Measurements from ENCODE around the gene CATSPER3.
"Not testable (repeated sequence)": the region's sequence is repeated elsewhere in the genome, so short reads cannot be mapped to it uniquely, and the experiment has no call there.

CATSPER3 gene

DNA sequence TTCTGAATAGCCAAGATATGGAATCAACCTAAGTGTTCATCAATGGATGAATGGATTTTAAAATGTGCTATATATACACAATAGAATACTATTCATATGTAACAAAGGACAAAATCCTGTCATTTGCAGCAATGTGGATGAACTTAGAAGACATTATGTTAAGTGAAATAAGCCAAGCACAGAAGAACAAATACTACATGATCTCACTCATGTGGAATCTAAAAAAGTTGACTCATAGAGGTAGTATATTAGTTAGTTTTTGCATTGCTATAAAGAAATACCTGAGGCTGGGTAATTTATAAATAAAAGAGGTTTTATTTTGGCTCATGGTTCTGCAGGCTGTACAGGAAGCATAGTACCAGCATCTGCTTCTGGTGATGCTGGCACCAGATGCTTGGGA lies 8.1 kb downstream of the CATSPER3 start:
- no peak for DNase-seq

DNA sequence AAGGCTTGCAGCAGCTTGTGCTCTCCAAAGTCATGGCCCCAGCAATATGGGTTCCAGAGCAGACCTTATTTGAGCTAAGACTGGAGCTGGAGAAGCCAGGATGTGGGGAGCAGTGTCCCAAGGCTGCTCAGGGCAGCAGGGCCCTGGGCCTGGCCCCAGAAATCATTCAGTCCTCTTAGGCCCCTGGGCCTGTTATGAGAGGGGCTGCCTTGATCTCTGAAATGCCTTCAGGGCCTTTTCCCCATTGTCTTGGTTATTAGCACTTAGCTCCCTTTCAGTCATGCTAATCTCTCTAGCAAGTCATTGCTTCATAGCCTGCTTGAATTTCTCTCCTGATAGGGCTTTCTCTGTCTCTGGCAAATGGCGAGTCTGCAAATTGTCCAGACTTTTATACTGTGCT lies 9.1 kb downstream of the CATSPER3 start:
- no peak for DNase-seq

DNA sequence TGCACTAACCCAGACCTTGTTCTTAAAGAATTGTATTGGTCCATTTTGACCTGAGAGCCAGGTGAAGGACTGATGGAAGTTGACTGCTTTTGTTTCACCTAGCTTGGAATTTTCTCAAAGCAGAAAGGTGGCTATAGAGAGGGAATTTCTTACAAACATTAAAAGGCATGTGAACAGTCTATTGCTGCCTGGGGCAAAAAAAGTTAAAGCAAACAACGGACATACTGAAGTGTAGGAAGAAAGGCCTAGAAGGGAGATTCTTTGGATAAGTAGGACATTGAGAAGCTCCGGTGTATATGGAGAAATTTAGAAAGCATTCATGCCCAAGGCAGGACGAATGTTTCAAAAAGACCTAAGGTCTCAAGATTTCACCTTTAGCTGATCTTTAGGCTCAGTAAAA lies 11.7 kb downstream of the CATSPER3 start:
- no peak for DNase-seq

DNA sequence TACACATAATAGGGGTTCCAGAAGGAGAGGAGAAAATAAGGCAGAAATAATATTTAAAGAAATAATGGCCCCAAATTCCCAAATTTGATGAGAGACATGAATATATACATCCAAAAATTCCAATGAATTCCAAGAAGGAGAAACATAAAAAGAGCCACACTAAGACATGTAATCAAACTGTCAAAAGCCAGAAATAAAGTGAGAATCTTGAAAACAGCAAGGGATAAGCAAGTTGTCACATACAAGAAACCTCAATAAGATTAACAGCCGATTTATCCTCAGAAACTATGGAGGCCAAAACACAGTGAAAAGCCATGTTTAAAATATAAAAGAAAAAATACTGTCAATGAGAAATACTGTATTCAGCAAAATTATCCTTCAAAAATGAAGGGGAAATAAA lies 14.5 kb downstream of the CATSPER3 start:
- DNase-seq, result no peak

DNA sequence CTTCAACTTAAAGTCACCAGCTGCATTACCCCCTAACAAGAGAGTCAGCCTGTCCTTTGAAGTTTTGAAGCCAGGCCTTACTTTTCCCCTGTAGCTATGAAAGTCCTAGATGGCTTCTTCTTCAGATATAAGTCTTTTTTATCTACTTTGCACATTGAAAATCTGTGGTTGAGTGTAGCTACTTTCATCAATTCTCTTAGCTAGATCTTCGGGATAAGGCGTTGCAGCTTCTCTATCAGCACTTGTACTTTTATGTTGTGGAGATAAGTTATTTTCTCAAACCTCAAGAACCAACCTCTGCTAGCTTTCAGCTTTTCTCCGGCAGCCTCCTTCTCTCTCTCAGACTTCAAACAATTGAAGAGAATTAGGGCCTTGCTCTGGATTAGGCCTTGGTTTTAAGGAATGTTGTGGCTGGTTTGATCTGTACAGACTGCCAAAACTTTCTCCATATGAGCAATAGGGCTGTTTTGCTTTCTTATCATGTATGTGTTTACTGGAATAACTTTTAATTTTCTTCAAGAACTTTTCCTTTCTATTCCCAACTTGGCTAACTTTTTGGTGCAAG lies 21.6 kb downstream of the CATSPER3 start:
- DNase-seq, result peak; percentile 28

DNA sequence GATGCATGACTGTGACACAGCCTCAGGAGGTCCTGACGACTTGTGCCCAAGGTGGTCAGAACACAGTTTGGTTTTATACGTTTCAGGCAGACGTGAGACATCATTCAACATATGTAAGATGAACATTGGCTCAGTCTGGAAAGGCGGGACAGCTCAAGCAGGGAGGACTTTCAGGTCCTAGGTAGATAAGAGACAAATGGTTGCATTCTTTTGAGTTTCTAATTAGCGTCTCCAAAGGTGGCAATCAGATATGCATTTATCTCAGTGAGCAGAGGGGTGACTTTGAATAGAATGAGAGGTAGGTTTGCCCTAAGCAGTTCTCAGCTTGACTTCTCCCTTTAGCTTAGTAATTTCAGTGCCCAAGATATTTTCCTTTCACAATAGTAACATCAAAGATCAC lies 22.5 kb downstream of the CATSPER3 start:
- not testable (repeated sequence) for DNase-seq

DNA sequence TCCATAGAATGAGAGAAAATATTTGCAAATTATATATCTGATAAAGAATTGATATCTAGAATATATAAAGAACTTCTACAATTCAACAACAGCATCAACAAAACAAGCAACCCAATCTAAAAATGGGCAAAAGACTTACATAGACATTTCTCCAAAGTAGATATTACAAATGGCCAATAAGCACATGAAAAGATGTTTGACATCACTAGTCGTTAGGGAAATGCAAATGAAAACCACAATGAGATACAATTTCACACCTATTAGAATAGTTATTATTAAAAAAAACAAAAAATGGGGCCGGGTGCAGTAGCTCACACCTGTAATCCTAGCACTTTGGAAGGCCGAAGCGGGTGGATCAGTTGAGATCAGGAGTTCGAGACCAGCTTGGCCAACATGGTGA lies 24.4 kb downstream of the CATSPER3 start:
- no peak for DNase-seq

DNA sequence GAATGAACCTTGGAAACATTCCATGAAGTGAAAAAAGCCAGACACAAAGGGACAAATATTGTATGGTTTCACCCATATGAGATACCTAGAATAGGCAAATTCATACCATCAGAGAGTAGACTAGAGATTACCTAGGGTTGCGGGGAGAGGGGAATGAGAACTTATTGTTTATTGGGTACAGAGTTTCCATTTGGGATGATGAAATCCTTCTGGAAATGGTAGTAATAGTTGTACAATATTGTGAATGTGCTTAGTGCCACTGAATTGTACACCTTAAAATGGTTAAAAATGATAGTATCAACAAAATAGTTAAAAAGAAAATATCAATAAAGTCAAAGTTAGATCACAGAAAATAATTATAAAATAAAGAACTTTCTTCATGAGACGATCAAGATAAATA lies 25.5 kb downstream of the CATSPER3 start:
- no peak for DNase-seq

DNA sequence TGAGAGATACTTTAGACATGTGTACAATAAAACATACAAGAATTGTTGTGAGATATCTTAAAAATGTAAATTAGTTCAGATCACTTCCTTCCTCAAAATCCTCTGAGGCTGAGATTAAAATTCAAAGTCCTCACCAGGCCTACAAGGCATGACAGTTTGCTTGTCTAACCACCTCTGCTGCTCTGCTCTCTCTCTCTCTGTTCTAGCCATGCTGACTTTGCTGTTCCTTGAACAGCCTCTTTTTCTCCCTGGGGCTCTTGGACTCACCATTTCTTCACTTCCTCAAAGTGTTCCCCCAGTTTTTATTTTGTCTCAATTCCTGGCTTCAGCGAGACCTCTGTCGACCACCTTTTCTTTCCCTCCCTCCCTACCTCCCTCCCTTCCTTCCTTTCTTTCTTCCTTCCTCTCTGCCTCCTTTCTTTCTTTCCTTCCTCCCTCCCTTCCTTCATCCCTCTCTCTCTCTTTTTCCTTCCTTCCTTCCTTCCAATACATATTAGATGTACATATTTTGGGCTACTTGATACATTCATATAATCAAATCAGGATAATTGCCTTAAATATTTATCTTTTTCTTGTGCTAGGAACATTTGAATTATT lies 27.0 kb downstream of the CATSPER3 start:
- DNase-seq, result no peak

DNA sequence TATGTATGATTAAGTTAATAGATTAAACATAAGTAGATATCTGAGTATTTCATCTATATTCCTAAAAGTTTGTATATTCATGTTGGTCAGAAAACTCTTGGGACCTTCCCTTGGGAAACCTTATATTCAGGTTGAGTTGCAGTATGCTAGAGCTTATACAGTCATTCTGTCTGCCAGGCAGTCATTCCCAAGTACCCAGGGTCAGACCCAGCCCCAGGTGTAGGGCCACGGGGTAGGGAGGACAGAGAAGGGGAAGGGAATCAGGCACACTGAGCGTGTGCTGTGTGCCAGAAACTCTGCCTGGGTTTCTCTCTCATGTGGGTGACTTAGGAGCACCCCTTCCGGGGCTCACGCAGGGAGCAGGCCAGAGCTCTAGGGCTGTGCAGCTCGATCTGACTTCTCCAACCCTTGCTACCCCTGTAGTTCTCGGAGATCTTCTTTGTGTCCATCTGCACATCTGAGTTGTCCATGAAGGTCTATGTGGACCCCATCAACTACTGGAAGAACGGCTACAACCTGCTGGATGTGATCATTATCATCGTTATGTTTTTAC lies 28.2 kb downstream of the CATSPER3 start:
- DNase-seq, result no peak

DNA sequence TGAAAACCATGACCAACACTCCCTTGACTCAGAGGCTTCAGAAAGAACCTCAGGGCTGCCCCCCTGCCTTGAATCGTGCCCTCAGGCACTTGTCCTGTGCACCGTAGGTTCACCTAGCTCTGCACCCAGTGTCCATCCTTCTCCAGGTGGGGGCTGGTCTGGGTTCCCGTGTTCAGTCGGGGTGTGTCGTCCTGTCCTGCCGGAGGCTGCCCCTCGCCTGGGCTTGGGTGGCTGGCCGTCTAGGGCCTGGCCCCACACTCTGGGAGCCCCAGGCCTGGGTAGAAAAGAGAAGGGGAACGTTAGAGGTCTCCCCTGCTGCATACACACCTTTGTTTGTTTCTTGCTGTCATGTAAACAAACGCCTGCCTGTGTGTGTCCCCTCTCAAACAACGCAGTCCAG lies 29.3 kb downstream of the CATSPER3 start:
- no peak for DNase-seq

DNA sequence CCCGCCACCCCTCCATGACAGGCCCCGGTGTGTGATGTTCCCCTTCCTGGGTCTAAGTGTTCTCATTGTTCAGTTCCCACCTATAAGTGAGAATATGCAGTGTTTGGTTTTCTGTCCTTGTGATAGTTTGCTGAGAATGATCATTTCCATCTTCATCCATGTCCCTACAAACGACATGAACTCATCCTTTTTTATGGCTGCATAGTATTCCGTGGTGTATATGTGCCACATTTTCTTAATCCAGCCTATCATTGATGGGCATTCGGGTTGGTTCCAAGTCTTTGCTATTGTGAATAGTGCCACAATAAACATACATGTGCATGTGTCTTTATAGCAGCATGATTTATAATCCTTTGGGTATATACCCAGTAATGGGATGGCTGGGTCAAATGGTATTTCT lies 30.4 kb downstream of the CATSPER3 start:
- DNase-seq, result not testable (repeated sequence)

DNA sequence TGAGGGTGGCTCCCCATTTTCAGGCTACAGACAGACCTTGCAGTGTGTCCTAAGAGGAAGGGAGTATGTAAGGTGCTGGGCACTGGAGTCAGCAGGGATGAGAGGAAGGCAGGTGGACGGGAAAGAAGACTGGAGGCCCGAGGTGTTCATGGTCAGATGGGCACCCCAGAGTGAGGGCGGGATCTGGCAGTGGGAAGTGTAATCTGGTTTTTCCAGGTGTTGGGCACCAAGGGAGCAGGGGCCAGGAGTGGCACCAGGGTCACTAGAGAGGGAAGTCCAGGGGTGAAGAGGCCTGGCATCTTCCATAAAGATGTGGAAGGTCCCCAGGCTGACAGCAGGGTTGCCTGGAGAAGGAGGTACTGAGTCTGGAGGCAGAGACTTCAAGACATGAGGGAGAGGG lies 36.7 kb downstream of the CATSPER3 start:
- DNase-seq, result no peak

DNA sequence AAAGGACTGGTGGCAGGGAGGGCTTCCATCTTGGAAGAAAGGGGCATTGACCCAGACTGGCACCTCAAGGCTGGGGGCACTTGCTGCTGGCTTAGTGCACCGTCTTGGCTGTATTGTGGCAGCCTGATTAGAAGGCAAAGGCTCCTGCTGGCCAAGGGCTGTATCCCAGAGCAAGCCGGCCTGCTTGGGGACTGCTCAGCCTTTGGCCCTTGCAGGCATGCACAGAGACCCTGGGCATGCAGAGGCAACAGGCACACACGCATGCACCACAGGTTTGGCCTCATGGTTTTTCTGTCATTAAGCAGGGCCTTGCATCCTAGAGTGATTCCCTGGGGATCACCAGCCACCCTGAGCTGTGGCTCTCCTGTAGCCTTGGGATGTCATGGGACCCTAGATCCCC lies 37.4 kb downstream of the CATSPER3 start:
- no peak for DNase-seq

DNA sequence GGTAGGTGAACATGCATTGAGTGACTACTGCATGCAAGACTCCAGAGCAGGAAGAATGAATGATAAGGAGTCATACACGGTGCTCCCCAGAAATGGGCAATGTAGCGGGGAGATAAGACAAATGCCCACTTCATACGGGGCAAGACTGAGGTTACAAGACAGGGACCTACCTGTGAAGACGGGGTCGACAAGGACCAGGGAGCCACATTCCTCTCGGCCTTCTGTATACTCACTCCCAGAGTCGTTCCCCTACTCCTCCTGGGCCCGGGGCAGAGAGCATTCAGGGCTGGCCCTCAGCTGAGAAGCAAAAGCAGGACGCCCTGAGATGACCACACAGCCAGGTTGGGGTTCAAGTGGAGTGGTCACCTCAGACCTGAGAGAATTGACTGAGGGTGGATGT lies 39.6 kb downstream of the CATSPER3 start:
- no peak for DNase-seq

DNA sequence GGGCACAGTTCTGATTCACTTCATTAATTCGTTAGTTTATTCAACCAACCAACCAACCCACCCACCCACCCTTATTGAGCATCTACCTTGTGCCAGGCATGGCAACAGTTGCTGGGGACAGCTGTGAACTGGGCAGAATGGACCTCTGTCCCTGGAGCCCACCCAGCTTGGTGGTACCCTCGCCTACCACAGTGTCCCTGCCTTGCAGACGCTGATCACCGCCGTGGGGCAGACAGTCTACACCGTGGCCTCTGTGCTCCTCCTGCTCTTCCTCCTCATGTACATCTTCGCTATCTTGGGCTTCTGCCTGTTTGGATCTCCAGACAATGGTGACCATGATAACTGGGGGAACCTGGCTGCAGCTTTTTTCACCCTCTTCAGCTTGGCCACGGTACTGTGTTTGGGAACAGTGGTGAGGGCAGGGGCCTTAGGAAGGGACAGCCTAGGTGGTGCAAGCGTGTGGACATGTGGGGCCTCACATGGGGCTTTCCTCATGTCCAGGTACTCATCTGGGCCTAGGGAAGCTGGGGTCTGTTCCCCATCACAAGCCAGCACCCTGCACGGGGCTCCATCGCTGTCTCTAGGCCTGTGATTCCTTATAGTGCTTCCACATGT lies 40.1 kb downstream of the CATSPER3 start:
- no peak for DNase-seq

DNA sequence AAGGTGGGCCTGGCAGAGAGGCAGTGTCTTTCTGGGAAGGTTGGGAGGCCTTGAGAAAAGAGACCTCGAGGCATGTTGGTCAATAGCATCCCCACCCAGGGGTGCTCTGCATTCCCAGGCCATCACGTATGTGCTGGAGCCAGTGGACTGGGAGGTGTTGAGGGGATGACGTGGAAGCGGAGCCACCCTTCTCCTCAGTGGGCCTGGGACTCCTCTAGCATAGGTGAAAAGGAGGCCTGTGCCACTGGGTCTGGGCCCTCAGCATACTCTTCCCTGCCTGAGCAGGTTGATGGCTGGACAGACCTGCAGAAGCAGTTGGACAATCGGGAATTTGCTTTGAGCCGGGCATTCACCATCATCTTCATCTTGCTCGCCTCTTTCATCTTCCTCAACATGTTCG lies 40.8 kb downstream of the CATSPER3 start:
- no peak for DNase-seq

DNA sequence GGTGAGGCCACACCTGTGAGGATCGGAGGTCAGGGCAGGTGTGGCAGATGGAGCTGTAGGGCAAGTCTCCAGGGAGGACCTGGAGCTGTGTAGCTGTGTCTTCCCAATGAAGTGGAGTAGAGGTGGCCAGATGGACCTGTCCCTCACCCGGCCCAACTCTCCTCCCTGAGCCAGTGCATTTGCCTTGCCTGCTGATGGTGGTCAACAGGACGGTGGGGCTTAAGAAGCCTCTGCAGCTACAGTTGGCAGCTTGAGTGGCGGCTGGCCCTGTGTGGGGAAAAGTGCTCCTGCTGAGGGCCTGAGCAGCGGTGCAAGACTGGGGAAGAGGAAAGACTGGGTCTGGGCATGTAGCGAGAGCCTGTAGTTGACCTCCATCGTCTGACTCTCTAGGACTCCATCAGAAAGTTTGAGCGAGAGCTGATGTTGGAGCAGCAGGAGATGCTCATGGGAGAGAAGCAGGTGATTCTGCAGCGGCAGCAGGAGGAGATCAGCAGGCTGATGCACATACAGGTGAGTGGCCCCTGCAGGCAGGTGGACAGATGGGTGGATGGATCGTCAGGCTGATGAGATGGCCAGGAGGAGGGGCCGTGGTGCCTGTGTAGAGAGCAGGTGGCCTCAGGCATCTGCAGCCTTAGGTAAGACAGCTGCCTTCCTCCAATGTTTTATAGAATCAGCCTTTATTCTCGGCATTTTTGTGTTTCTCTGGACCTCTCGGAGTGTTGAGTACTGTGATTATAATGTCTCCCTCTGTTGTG lies 41.5 kb downstream of the CATSPER3 start:
- DNase-seq, result no peak

DNA sequence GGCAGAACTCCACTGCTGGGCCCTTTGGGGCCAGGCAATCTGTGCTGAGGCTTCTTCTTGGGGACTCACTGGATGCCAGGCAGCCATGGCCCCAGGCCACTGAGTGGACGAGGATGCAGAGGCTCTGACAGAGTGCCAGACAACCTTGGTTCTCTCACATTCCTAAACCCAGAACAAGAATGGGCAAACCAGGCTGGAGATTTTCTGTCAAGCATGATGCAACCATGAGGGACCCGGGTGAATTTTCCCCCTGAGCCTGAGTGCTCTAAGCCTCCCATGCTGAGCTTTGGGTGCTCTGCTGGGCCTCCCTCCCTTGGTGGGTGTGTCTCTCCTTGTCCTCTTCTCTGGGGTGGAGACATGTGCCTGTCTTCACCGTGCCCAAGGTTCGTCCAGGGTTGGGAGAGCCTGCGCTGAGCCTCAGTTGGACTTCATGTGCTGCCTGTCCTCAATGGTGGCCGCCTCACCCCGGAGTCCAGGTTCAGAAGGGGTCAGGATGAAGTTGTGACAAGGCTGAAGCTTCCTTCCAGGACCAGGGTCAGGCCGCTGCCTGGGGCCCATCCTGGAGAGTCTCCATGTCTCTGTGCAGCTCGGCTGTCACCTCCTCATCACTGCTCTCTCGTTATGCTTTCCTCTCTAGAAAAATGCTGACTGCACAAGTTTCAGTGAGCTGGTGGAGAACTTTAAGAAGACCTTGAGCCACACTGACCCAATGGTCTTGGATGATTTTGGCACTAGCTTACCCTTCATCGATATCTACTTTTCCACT lies 42.2 kb downstream of the CATSPER3 start:
- DNase-seq, result no peak

DNA sequence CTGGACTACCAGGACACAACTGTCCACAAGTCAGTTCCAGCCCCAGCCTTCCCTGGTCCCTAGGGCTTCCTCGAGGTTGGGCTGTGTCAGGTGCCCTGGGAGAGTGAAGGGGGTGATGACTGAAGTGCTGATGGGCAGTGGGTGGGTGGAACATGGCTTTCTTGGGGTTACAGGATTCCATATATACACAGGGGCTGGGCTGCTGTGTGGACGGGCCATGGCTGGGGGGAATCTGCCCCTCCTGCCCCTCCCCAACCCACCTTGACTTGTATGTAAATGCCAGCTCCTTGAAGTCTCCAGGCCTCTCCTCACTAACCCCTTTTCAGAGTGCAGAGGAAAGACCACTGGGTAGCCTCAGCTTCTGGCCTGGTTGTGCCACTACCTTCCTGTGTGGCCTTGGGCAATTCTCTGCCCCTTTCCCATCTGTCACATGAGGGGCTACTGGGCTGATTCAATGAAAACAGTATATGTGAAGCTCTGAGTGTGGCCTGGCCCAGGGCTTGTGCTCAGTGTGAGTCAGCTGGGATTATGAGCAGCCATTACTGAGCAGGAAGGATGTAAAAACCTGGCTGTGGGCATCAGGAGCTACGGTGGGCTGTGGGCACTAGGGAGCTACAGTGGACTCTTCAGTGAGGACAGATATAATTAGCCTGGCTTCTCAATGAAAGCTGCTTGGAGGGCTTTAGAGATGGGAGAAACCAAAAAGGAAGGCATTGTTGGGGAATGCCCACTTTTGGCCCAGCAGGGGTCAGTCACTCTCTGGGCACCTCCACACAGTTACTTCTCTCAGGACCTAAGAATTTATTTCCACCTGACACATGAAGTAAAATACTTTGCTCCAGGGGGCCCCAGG lies 43.0 kb downstream of the CATSPER3 start:
- DNase-seq, result no peak

DNA sequence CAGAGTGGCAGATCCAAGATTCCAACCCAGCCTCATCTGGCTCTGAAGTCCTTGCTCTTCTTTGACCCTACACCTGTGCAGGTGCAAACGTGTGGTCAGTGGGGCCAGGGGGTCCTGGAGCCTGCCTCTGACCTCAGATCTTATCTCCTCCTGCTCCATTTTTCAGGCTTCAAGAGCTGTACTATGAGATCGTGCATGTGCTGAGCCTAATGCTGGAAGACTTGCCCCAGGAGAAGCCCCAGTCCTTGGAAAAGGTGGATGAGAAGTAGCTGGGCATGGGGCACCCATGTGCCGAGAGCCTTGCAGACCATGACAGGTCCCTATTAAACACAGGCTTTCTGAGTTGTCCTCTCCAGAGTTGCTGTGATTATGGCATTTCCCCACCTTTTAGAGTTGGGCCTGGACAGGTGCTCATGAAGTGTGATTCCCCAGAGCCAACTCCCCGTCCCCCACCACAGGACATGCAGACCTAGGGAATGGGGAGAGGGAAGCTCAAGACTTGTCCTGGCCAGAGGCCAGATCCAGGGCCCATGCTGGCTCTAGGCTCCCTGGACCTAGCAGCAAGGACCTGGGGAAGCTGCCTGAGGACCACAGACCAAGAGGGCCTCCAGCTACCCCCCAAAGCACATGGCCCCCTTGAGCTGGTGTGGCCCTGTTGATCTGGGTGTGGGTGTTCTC lies 43.8 kb downstream of the CATSPER3 start:
- DNase-seq, result no peak

Data from fibroblast of skin of right quadriceps (primary cell).